Mammary epithelial cell (primary cell): Measurements from ENCODE around the gene PTPRO.

Source experiments
- CTCF ChIP-seq, 2 donors: IDR thresholded peaks in 1 of 2; conservative IDR thresholded peaks in 1 of 2; 2 replicates each; pipeline ENCODE4 v1.5.1; 2011 to 2012; ENCODE audit warnings: inconsistent platforms in 2 of 2, low read length in 2 of 2, mild to moderate bottlenecking in 2 of 2, control low read depth in 1 of 2, low read depth in 1 of 2; ENCODE audit not compliant: insufficient read depth in 1 of 2; ENCODE audit errors: extremely low read depth in 1 of 2
- EZH2 ChIP-seq: IDR thresholded peaks from 2 replicates; pipeline ENCODE4 v1.6.1; 2012; ENCODE audit warnings: low read length, inconsistent platforms, borderline replicate concordance

- TF ChIP-seq CTCF (conservative IDR thresholded peaks at IDR 0.05 in 1 of 2, IDR thresholded peaks at IDR 0.05 in 1 of 2; ENCODE audit: extremely low read depth in 1 of 2, insufficient read depth in 1 of 2, low read depth in 1 of 2, low read length in 2 of 2), result no peak
- TF ChIP-seq EZH2, result no peak
These were observed 34.6 kb downstream of the PTPRO start for GRCh38 chr12:15356951-15357364.
